Measurements from ENCODE around the gene SGPP2. TPM values are rescaled to one million over a fixed set of nuclear protein-coding genes. Genes with fewer than 3 reads are reported as not detected.
"Not testable (repeated sequence)": the region's sequence is repeated elsewhere in the genome, so short reads cannot be mapped to it uniquely, and the experiment has no call there.

SGPP2 gene
- polyA plus RNA-seq, 1 donor (not counting 4 experiments of a cell fraction or from before 2014, with no cell fraction given), result 2.6 TPM

GRCh38 chr2:222434204-222434603 lies 9.9 kb downstream of the SGPP2 start:
- no peaks in the 10 kb centered on the region for H3K4me1 ChIP-seq (ENCODE audit: control insufficient read depth, extremely low read depth, insufficient read depth, low read length)
- no peak for TF ChIP-seq EZH2 (IDR thresholded peaks at IDR 0.05; ENCODE audit: low read length)
- TF ChIP-seq, protein P1, sequence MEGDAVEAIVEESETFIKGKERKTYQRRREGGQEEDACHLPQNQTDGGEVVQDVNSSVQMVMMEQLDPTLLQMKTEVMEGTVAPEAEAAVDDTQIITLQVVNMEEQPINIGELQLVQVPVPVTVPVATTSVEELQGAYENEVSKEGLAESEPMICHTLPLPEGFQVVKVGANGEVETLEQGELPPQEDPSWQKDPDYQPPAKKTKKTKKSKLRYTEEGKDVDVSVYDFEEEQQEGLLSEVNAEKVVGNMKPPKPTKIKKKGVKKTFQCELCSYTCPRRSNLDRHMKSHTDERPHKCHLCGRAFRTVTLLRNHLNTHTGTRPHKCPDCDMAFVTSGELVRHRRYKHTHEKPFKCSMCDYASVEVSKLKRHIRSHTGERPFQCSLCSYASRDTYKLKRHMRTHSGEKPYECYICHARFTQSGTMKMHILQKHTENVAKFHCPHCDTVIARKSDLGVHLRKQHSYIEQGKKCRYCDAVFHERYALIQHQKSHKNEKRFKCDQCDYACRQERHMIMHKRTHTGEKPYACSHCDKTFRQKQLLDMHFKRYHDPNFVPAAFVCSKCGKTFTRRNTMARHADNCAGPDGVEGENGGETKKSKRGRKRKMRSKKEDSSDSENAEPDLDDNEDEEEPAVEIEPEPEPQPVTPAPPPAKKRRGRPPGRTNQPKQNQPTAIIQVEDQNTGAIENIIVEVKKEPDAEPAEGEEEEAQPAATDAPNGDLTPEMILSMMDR (optimal IDR thresholded peaks at IDR 0.05 in 1 of 3, IDR thresholded peaks at IDR 0.05 in 1 of 3, conservative IDR thresholded peaks at IDR 0.05 in 1 of 3; ENCODE audit: extremely low read depth in 1 of 3, insufficient read depth in 2 of 3, low read length in 3 of 3), result no peak
- dilution Hi-C loops (cut with MboI; ENCODE audit: extremely low pct_ligation_motif_present, low sequenced_read_pairs), result no loop called here
- DNase-seq (ENCODE audit: low read depth, low spot score) (no peak), FAIRE-seq (no peak)
- no peak overlapping the region for H3K9ac ChIP-seq (ENCODE audit: control insufficient read depth, extremely low read depth, insufficient read depth, low read length)
- no peaks in the 10 kb centered on the region for H3K9me1 ChIP-seq (ENCODE audit: control insufficient read depth, extremely low read depth, insufficient read depth, low read length)
- H3K36me3 ChIP-seq (ENCODE audit: control insufficient read depth in 2 of 2, extremely low read depth in 1 of 2, insufficient read depth in 2 of 2, low read length in 2 of 2), result no peaks in the 10 kb centered on the region
- H3K79me2 ChIP-seq (ENCODE audit: control insufficient read depth, insufficient read depth, low read length), result no peaks in the 10 kb centered on the region
- H2AFZ ChIP-seq (ENCODE audit: control insufficient read depth, low read length), result no peak overlapping the region
- H4K20me1 ChIP-seq (ENCODE audit: control insufficient read depth, extremely low read depth, insufficient read depth, low read length), result no peaks in the 10 kb centered on the region
- H3K27me3 ChIP-seq (ENCODE audit: control insufficient read depth, extremely low read depth, insufficient read depth, low read length), result no peaks in the 10 kb centered on the region
- H3K9me3 ChIP-seq (ENCODE audit: control insufficient read depth, low read depth, low read length), result no peaks in the 10 kb centered on the region
- H3K4me2 ChIP-seq (ENCODE audit: control insufficient read depth, extremely low read depth, insufficient read depth, low read depth, low read length), result no peak overlapping the region
- H3K4me3 ChIP-seq (ENCODE audit: control insufficient read depth in 2 of 3, extremely low read depth in 1 of 3, insufficient read depth in 2 of 3, low read depth in 1 of 3, low read length in 3 of 3), result no peak overlapping the region
- no peak overlapping the region for H3K27ac ChIP-seq (ENCODE audit: control insufficient read depth, insufficient read depth, low read length)

DNA sequence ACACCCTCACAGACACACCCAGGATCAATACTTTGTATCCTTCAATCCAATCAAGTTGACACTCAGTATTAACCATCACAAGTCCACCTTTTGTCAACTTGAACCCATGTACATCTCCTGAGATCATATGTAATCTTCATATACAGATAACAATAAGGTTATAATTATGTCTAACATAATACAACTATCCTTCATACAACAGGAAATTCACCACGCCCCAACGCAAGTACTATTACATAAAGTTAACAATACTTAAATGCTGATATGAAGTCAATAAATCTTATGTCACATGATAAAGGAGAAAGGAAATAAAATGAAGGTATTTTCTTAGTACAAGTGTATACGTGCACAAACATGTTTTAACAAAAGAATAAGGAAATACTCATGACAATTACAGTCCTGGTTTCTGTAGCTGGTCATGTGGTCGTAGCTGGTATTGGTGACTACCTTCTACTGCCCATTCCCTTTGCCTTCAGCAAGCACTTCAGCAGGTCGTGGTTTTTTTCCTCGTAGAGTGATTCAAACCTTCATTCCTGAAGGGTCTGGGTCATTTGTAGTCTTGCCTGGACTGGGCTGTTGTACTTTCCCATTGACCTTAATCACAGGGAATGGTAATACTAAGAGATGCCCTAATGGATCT lies 11.2 kb downstream of the SGPP2 start:
- H3K79me2 ChIP-seq (ENCODE audit: control insufficient read depth, insufficient read depth, low read length); dilution Hi-C loops (cut with MboI; ENCODE audit: extremely low pct_ligation_motif_present, low sequenced_read_pairs); H3K4me2 ChIP-seq (ENCODE audit: control insufficient read depth, extremely low read depth, insufficient read depth, low read depth, low read length); FAIRE-seq; H3K36me3 ChIP-seq (ENCODE audit: control insufficient read depth in 2 of 2, extremely low read depth in 1 of 2, insufficient read depth in 2 of 2, low read length in 2 of 2); DNase-seq (ENCODE audit: low read depth, low spot score); H3K27ac ChIP-seq (ENCODE audit: control insufficient read depth, insufficient read depth, low read length); H3K9ac ChIP-seq (ENCODE audit: control insufficient read depth, extremely low read depth, insufficient read depth, low read length); H3K9me1 ChIP-seq (ENCODE audit: control insufficient read depth, extremely low read depth, insufficient read depth, low read length); H3K9me3 ChIP-seq (ENCODE audit: control insufficient read depth, low read depth, low read length); H3K4me1 ChIP-seq (ENCODE audit: control insufficient read depth, extremely low read depth, insufficient read depth, low read length); H4K20me1 ChIP-seq (ENCODE audit: control insufficient read depth, extremely low read depth, insufficient read depth, low read length); H3K4me3 ChIP-seq (ENCODE audit: control insufficient read depth in 2 of 3, extremely low read depth in 1 of 3, insufficient read depth in 2 of 3, low read depth in 1 of 3, low read length in 3 of 3); H2AFZ ChIP-seq (ENCODE audit: control insufficient read depth, low read length); H3K27me3 ChIP-seq (ENCODE audit: control insufficient read depth, extremely low read depth, insufficient read depth, low read length): not testable (repeated sequence)

GRCh38 chr2:222436040-222436413 lies 11.7 kb downstream of the SGPP2 start:
- no peaks in the 10 kb centered on the region for H4K20me1 ChIP-seq (ENCODE audit: control insufficient read depth, extremely low read depth, insufficient read depth, low read length)
- H3K27me3 ChIP-seq (ENCODE audit: control insufficient read depth, extremely low read depth, insufficient read depth, low read length), result no peaks in the 10 kb centered on the region
- H3K79me2 ChIP-seq (ENCODE audit: control insufficient read depth, insufficient read depth, low read length), result no peaks in the 10 kb centered on the region
- H2AFZ ChIP-seq (ENCODE audit: control insufficient read depth, low read length), result no peak overlapping the region
- H3K4me3 ChIP-seq (ENCODE audit: control insufficient read depth in 2 of 3, extremely low read depth in 1 of 3, insufficient read depth in 2 of 3, low read depth in 1 of 3, low read length in 3 of 3), result no peak overlapping the region
- no peak overlapping the region for H3K9ac ChIP-seq (ENCODE audit: control insufficient read depth, extremely low read depth, insufficient read depth, low read length)
- no peak for FAIRE-seq
- no peak for TF ChIP-seq EZH2 (IDR thresholded peaks at IDR 0.05; ENCODE audit: low read length)
- TF ChIP-seq, protein P1 (optimal IDR thresholded peaks at IDR 0.05 in 1 of 3, IDR thresholded peaks at IDR 0.05 in 1 of 3, conservative IDR thresholded peaks at IDR 0.05 in 1 of 3; ENCODE audit: extremely low read depth in 1 of 3, insufficient read depth in 2 of 3, low read length in 3 of 3), result no peak
- H3K9me3 ChIP-seq (ENCODE audit: control insufficient read depth, low read depth, low read length), result no peaks in the 10 kb centered on the region
- no peaks in the 10 kb centered on the region for H3K36me3 ChIP-seq (ENCODE audit: control insufficient read depth in 2 of 2, extremely low read depth in 1 of 2, insufficient read depth in 2 of 2, low read length in 2 of 2)
- no peaks in the 10 kb centered on the region for H3K4me1 ChIP-seq (ENCODE audit: control insufficient read depth, extremely low read depth, insufficient read depth, low read length)
- H3K9me1 ChIP-seq (ENCODE audit: control insufficient read depth, extremely low read depth, insufficient read depth, low read length), result no peaks in the 10 kb centered on the region
- dilution Hi-C loops (cut with MboI; ENCODE audit: extremely low pct_ligation_motif_present, low sequenced_read_pairs), result no loop called here
- H3K27ac ChIP-seq (ENCODE audit: control insufficient read depth, insufficient read depth, low read length), result no peak overlapping the region
- no peak for DNase-seq (ENCODE audit: low read depth, low spot score)
- H3K4me2 ChIP-seq (ENCODE audit: control insufficient read depth, extremely low read depth, insufficient read depth, low read depth, low read length), result no peak overlapping the region
